Gastrocnemius medialis (tissue), 4 donors: Measurements from ENCODE around the gene OR1S2. TPM values are rescaled to one million over a fixed set of nuclear protein-coding genes. Genes with fewer than 3 reads are reported as not detected.

Experiments
- ATAC-seq, 2 donors: fragments of 150-250 bp; one replicate each; pipeline ENCODE4 v1.9.1; 2016
- DNase-seq, 2 donors: peaks; one replicate each; pipeline ENCODE4 v3.0.0-alpha.2; 2019
- H3K27ac ChIP-seq, 4 donors: fragments of 200-600 bp; sonication (generic); 1 replicate in 1 of 4; 2 replicates in 3 of 4; pipeline ENCODE4 v1.5.1; 2016 to 2018; ENCODE audit warnings: mild to moderate bottlenecking in 2 of 4, moderate library complexity in 1 of 4
- H3K27me3 ChIP-seq, 3 donors: fragments of 200-600 bp; sonication (generic) in 2 of 3; 1 replicate in 1 of 3; 2 replicates in 2 of 3; pipeline versions ENCODE4 v1.5.1 to v1.6.0; 2016 to 2019; ENCODE audit warnings: mild to moderate bottlenecking in 1 of 3, moderate library complexity in 1 of 3
- H3K36me3 ChIP-seq, 2 donors: fragments of 200-600 bp; sonication (generic) in 1 of 2; one replicate each; pipeline ENCODE4 v1.5.1; 2017 to 2018
- H3K4me1 ChIP-seq, 2 donors: fragments of 200-600 bp; sonication (generic) in 1 of 2; one replicate each; pipeline ENCODE4 v1.5.1; 2016 to 2017; ENCODE audit warnings: mild to moderate bottlenecking in 2 of 2
- H3K4me3 ChIP-seq, 4 donors: fragments of 200-600 bp; sonication (generic) in 3 of 4; 1 replicate in 1 of 4; 2 replicates in 3 of 4; pipeline ENCODE4 v1.5.1; 2016 to 2019; ENCODE audit warnings: mild to moderate bottlenecking in 2 of 4
- H3K9me3 ChIP-seq, 3 donors: fragments of 200-600 bp; sonication (generic) in 2 of 3; 1 replicate in 1 of 3; 2 replicates in 2 of 3; pipeline ENCODE4 v1.5.1; 2016 to 2019
- POLR2A ChIP-seq, 2 donors: fragments of 450-650 bp; IDR thresholded peaks; one replicate each; pipeline ENCODE4 v1.6.1; 2017; ENCODE audit warnings: antibody characterized with exemption in 2 of 2, mild to moderate bottlenecking in 2 of 2, moderate library complexity in 2 of 2
- in situ Hi-C, 4 donors: fragments of 200-750 bp; cut with MboI; loops; one replicate each; pipeline versions ENCODE4 v1.15.0 to v1.8.0; 2017; ENCODE audit warnings: low sequenced_read_pairs in 4 of 4
- intact Hi-C: fragments of 100-400 bp; cut with DNase I; formaldehyde crosslinking; loops from one replicate; pipeline ENCODE4 v1.15.1; 2023; ENCODE audit warnings: low total_unique reads
- total RNA-seq, 4 donors: library from RNA; depleted of rRNA; stranded (reverse); fragments of >200 nt; gene quantifications; one replicate each; pipeline versions ENCODE4 v1.1.0 to v1.2.3, GENCODE V29; 2016
- TF ChIP-seq, protein P1 (sequence below), 5 experiments: fragments of 450-650 bp in 3 of 5; fragments of 200-600 bp in 2 of 5; sonication (generic) in 2 of 5; IDR thresholded peaks in 4 of 5; conservative IDR thresholded peaks in 1 of 5; 1 replicate in 4 of 5; 2 replicates in 1 of 5; pipeline ENCODE4 v1.5.1; 2016 to 2019; ENCODE audit warnings: antibody characterized with exemption in 5 of 5, mild to moderate bottlenecking in 3 of 5, moderate library complexity in 3 of 5

OR1S2 gene
- total RNA-seq, 4 donors from 2014 or later: not detected

DNA sequence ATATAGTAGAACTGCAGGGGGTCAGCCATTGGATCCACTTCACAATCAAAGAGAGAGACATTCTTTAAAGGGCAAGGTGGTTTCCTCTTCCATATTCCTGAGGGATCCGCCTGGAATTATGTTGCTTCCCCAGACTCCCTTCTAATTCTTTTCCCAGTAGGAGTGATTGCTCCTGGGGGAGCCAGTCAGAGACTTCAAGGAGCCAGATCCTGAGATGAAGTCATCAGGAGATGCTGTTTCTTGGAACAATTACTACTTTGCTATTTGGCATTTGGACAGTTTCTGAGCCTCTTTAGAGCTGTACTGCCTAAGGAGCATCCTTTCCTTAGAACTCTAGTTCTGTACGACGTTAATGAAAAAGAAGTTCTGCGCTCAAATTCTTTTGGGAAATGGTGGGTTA, 17.0 kb downstream of the OR1S2 start:
- no peaks in the 10 kb centered on the region for H3K36me3 ChIP-seq
- intact Hi-C loops: no loop called here

DNA sequence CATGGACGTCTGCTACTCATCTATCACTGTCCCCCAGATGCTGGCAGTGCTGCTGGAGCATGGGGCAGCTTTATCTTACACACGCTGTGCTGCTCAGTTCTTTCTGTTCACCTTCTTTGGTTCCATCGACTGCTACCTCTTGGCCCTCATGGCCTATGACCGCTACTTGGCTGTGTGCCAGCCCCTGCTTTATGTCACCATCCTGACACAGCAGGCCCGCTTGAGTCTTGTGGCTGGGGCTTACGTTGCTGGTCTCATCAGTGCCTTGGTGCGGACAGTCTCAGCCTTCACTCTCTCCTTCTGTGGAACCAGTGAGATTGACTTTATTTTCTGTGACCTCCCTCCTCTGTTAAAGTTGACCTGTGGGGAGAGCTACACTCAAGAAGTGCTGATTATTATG, 24.3 kb downstream of the OR1S2 start:
- no peaks in the 10 kb centered on the region for H3K9me3 ChIP-seq
- H3K4me3 ChIP-seq: no peak overlapping the region
- no peak overlapping the region for H3K27ac ChIP-seq
- intact Hi-C loops: no loop called here
- in situ Hi-C loops: no loop called here
- no peaks in the 10 kb centered on the region for H3K27me3 ChIP-seq
- no peaks in the 10 kb centered on the region for H3K4me1 ChIP-seq
- no peak for ATAC-seq
- H3K36me3 ChIP-seq: no peaks in the 10 kb centered on the region
- TF ChIP-seq, protein P1, sequence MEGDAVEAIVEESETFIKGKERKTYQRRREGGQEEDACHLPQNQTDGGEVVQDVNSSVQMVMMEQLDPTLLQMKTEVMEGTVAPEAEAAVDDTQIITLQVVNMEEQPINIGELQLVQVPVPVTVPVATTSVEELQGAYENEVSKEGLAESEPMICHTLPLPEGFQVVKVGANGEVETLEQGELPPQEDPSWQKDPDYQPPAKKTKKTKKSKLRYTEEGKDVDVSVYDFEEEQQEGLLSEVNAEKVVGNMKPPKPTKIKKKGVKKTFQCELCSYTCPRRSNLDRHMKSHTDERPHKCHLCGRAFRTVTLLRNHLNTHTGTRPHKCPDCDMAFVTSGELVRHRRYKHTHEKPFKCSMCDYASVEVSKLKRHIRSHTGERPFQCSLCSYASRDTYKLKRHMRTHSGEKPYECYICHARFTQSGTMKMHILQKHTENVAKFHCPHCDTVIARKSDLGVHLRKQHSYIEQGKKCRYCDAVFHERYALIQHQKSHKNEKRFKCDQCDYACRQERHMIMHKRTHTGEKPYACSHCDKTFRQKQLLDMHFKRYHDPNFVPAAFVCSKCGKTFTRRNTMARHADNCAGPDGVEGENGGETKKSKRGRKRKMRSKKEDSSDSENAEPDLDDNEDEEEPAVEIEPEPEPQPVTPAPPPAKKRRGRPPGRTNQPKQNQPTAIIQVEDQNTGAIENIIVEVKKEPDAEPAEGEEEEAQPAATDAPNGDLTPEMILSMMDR (IDR thresholded peaks at IDR 0.05 in 4 of 5, conservative IDR thresholded peaks at IDR 0.05 in 1 of 5): no peak
- no peak for TF ChIP-seq POLR2A (IDR thresholded peaks at IDR 0.05)
- DNase-seq: no peak

More for the DNA sequence above, 17.0 kb downstream of the OR1S2 start:
- Histone ChIP-seq H3K27me3 (no peaks in the 10 kb centered on the region), H3K4me1 (no peaks in the 10 kb centered on the region), H3K9me3 (no peaks in the 10 kb centered on the region), H3K27ac (no peak overlapping the region), H3K4me3 (no peak overlapping the region)
- ATAC-seq: no peak
- in situ Hi-C loops: no loop called here
- no peak for DNase-seq
- TF ChIP-seq POLR2A (IDR thresholded peaks at IDR 0.05): no peak
- TF ChIP-seq, protein P1 (IDR thresholded peaks at IDR 0.05 in 4 of 5, conservative IDR thresholded peaks at IDR 0.05 in 1 of 5): no peak

DNA sequence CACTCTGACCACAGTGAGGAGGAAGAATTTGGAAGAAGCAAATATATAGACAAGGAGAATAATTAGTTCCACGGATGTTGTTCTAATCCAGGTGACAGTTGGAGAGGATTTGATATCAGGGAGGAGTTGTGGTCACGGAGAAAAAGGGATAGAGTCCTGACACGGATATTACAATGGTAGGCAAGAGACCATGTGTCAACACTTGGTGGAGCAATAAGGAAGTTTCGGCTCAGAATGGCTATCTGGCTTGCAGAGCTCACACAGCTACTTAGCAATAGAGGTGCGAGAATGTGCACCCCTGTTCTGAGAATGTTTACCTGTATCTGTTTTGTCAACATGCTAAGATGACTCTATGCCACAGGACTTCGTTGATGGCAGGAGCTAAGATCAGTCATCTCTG, 25.5 kb downstream of the OR1S2 start:
- no peaks in the 10 kb centered on the region for H3K9me3 ChIP-seq
- no peak for DNase-seq
- TF ChIP-seq, protein P1 (IDR thresholded peaks at IDR 0.05 in 4 of 5, conservative IDR thresholded peaks at IDR 0.05 in 1 of 5): no peak
- no peak for TF ChIP-seq POLR2A (IDR thresholded peaks at IDR 0.05)
- no peak for ATAC-seq
- H3K4me3 ChIP-seq: no peak overlapping the region
- no peaks in the 10 kb centered on the region for H3K4me1 ChIP-seq
- intact Hi-C loops: no loop called here
- H3K27me3 ChIP-seq: no peaks in the 10 kb centered on the region
- no peaks in the 10 kb centered on the region for H3K36me3 ChIP-seq
- in situ Hi-C loops: no loop called here
- H3K27ac ChIP-seq: no peak overlapping the region

DNA sequence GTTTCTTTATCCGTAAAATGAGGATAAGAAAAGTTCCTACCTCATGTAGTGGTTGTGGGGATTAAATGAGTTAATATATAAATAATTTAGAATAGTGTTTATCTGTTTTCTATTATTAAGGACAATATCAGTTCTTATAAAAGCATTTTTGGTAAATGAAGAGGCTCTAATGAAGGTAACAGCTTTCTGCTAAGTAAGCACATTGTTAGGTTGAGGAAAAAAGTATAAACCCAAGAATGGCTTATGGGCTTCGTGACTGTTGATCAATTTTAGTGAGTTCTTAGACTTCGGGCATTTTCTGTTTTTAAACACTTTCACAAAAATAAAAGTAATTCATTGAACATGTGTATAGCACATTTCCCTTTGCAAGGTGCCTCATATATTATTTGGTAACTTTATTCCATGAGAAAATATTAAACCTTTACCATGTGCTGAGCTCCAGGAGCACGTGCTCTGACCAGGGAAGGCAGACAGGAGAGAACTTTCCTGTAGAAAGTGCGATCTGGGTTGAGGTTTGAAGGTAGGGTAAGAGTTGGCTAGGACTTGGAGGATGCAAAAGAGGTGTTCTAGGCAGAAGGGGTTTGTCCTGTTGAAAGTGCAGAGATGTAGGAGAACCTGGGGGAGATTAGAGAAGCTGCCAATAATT, 26.4 kb downstream of the OR1S2 start:
- no peak for DNase-seq
- H3K36me3 ChIP-seq: no peaks in the 10 kb centered on the region
- no peak overlapping the region for H3K27ac ChIP-seq
- H3K4me1 ChIP-seq: no peaks in the 10 kb centered on the region
- TF ChIP-seq POLR2A (IDR thresholded peaks at IDR 0.05): no peak
- TF ChIP-seq, protein P1 (IDR thresholded peaks at IDR 0.05 in 4 of 5, conservative IDR thresholded peaks at IDR 0.05 in 1 of 5): no peak
- ATAC-seq: no peak
- H3K27me3 ChIP-seq: no peaks in the 10 kb centered on the region
- no peak overlapping the region for H3K4me3 ChIP-seq
- in situ Hi-C loops: no loop called here
- intact Hi-C loops: no loop called here
- H3K9me3 ChIP-seq: no peaks in the 10 kb centered on the region
